Activated naive CD8-positive, alpha-beta T cell treated with anti-CD3 and anti-CD28 coated beads for 36 hours (primary cell): ENCODE data around the gene CPT1A. TPM values are rescaled to one million over a fixed set of nuclear protein-coding genes. Genes with fewer than 3 reads are reported as not detected.

Experiments used
- DNase-seq: peaks from one replicate; pipeline ENCODE4 v3.0.0; 2021
- H3K27ac Mint-ChIP-seq: one replicate; pipeline ENCODE4 v1.8.0; 2022; ENCODE audit warnings: mild to moderate bottlenecking, moderate library complexity, mixed read lengths
- H3K27me3 Mint-ChIP-seq: one replicate; pipeline ENCODE4 v1.8.0; 2022; ENCODE audit warnings: mild to moderate bottlenecking, mixed read lengths
- H3K36me3 Mint-ChIP-seq: one replicate; pipeline ENCODE4 v1.8.0; 2021; ENCODE audit warnings: mild to moderate bottlenecking, mixed read lengths
- H3K4me1 Mint-ChIP-seq: one replicate; pipeline ENCODE4 v1.8.0; 2021; ENCODE audit warnings: mixed read lengths
- H3K4me3 Mint-ChIP-seq: one replicate; pipeline ENCODE4 v1.8.0; 2022; ENCODE audit warnings: mild to moderate bottlenecking, moderate library complexity, mixed read lengths
- H3K9me3 Mint-ChIP-seq: one replicate; pipeline ENCODE4 v1.8.0; 2022; ENCODE audit warnings: mixed read lengths
- total RNA-seq, 2 experiments: library from RNA; stranded (reverse); gene quantifications; one replicate each; pipeline ENCODE4 v1.2.3, GENCODE V29; 2021

The CPT1A gene
- total RNA-seq, 2 experiments from 2014 or later: 12.8 to 15.4 TPM

DNA sequence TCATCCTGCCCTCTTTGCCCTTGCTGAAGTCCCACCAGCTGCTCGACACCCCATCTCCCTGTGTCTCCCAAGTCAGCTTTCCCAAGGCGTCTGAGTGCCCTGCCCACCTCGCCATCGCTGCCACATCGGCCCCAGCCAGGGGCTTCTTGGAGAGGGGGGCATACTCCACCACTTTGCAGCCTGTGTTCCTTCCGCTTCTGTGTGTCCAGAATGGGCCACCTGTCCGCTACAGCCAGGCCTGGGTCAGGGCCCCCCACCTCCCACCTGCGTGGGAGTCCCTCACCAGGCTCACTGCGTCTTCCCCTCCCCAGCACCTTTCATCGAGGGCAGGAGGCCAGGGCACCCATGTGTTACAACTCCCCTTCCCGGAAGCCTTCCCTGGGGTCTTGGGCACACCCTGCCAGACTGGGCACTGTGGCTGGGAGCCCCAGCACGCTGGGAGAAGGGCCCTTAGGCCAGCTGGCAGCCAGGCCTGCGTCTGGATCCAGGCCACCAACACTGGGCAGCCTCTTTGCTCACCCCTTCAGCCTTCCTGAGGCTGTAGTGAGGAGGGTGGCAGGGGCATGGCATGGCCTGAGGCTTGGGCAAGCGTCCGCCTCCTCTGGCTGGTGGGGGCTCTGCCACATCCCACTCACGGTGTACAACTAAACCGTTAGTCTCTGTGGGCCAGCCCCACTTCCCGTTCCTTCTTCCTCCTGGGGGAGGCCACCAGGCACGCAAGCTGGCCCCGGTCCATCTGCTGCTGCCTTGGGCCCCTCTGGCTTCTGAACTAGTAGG lies 13.4 kb downstream of the CPT1A start:
- H3K36me3 Mint-ChIP-seq: peaks cover 1% of the 10 kb centered on the region
- DNase-seq: peak; percentile 10
- H3K4me1 Mint-ChIP-seq: peaks cover 35% of the 10 kb centered on the region
- peak overlapping the region; percentile 54 for H3K27ac Mint-ChIP-seq
- no peaks in the 10 kb centered on the region for H3K9me3 Mint-ChIP-seq
- no peaks in the 10 kb centered on the region for H3K27me3 Mint-ChIP-seq
- peak overlapping the region; percentile 46 for H3K4me3 Mint-ChIP-seq

GRCh38 chr11:68827733-68828132 lies 14.0 kb downstream of the CPT1A start:
- Mint-ChIP-seq H3K27ac (peak overlapping the region; percentile 54), H3K9me3 (no peaks in the 10 kb centered on the region), H3K4me3 (no peak overlapping the region), H3K36me3 (peaks cover 1% of the 10 kb centered on the region), H3K4me1 (peaks cover 35% of the 10 kb centered on the region), H3K27me3 (no peaks in the 10 kb centered on the region)
- DNase-seq: no peak

GRCh38 chr11:68826726-68827125 lies 15.0 kb downstream of the CPT1A start:
- DNase-seq: no peak
- Mint-ChIP-seq H3K4me1 (peaks cover 35% of the 10 kb centered on the region), H3K27ac (peak overlapping the region; percentile 38), H3K4me3 (no peak overlapping the region), H3K27me3 (no peaks in the 10 kb centered on the region), H3K36me3 (peaks cover 1% of the 10 kb centered on the region), H3K9me3 (no peaks in the 10 kb centered on the region)

GRCh38 chr11:68825571-68825970 lies 16.1 kb downstream of the CPT1A start:
- H3K9me3 Mint-ChIP-seq: no peaks in the 10 kb centered on the region
- no peak overlapping the region for H3K4me3 Mint-ChIP-seq
- H3K27me3 Mint-ChIP-seq: no peaks in the 10 kb centered on the region
- DNase-seq: peak; percentile 65
- peaks cover 1% of the 10 kb centered on the region for H3K36me3 Mint-ChIP-seq
- peaks cover 31% of the 10 kb centered on the region for H3K4me1 Mint-ChIP-seq
- peak overlapping the region; percentile 56 for H3K27ac Mint-ChIP-seq

DNA sequence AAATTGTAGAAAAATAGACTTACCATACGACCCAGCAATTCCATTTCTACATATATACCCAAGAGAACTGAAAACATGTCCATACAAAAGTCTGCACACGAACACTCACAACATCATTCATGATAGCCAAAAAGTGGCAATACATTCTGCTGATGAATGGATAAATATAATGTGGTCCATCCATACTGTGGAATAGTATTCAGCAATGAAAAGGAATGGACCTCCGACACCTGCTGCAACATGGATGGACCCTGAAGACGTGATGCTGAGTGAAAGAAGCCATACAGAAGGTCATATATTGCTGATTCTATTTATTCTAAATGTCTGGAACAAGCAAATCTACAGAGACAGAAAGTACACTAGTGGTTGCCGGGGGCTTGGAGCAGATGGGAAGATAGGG lies 19.2 kb downstream of the CPT1A start:
- H3K36me3 Mint-ChIP-seq: no peaks in the 10 kb centered on the region
- DNase-seq: no peak
- H3K4me1 Mint-ChIP-seq: peaks cover 17% of the 10 kb centered on the region
- no peak overlapping the region for H3K4me3 Mint-ChIP-seq
- H3K27me3 Mint-ChIP-seq: no peaks in the 10 kb centered on the region
- no peak overlapping the region for H3K27ac Mint-ChIP-seq
- no peaks in the 10 kb centered on the region for H3K9me3 Mint-ChIP-seq

DNA sequence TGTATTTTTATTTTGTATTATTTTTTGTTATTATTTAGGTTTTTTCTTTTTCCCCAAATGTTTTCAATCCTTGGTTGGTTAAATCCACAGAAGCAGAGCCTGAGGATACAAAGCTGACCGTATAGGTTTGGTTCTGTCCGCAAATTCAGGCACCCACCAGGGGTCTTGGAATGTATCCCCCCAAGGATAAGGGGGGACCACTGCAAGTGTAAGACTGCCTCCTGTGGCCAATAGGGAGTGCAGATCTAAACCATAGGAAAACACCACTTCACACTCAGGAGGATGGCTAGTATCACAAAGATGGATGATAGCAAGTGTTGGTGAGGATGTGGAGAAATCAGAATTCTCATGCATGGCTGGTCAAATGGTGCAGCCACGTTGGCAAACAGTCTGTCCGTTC lies 20.0 kb downstream of the CPT1A start:
- Mint-ChIP-seq H3K4me1 (peaks cover 23% of the 10 kb centered on the region), H3K4me3 (no peak overlapping the region), H3K27ac (no peak overlapping the region), H3K36me3 (peaks cover 4% of the 10 kb centered on the region), H3K9me3 (no peaks in the 10 kb centered on the region), H3K27me3 (no peaks in the 10 kb centered on the region)
- no peak for DNase-seq

GRCh38 chr11:68819362-68819761 lies 22.4 kb downstream of the CPT1A start:
- Mint-ChIP-seq H3K9me3 (no peaks in the 10 kb centered on the region), H3K4me1 (peaks cover 17% of the 10 kb centered on the region), H3K4me3 (no peak overlapping the region), H3K27me3 (no peaks in the 10 kb centered on the region), H3K27ac (no peak overlapping the region), H3K36me3 (peaks cover 5% of the 10 kb centered on the region)
- DNase-seq: no peak

- Mint-ChIP-seq H3K4me3 (no peak overlapping the region), H3K4me1 (peaks cover 17% of the 10 kb centered on the region), H3K27me3 (no peaks in the 10 kb centered on the region), H3K36me3 (peaks cover 5% of the 10 kb centered on the region), H3K9me3 (no peaks in the 10 kb centered on the region), H3K27ac (no peak overlapping the region)
- no peak for DNase-seq
These were observed 23.5 kb downstream of the CPT1A start for GRCh38 chr11:68818181-68818580.

- Mint-ChIP-seq H3K4me3 (no peak overlapping the region), H3K36me3 (peaks cover 5% of the 10 kb centered on the region), H3K27ac (peak overlapping the region; percentile 74), H3K9me3 (no peaks in the 10 kb centered on the region), H3K27me3 (no peaks in the 10 kb centered on the region), H3K4me1 (peaks cover 17% of the 10 kb centered on the region)
- DNase-seq: no peak
These were observed 24.2 kb downstream of the CPT1A start for GRCh38 chr11:68817554-68817953.

- H3K36me3 Mint-ChIP-seq: peaks cover 5% of the 10 kb centered on the region
- H3K27me3 Mint-ChIP-seq: no peaks in the 10 kb centered on the region
- H3K27ac Mint-ChIP-seq: peak overlapping the region; percentile 81
- no peaks in the 10 kb centered on the region for H3K9me3 Mint-ChIP-seq
- no peak overlapping the region for H3K4me3 Mint-ChIP-seq
- no peak for DNase-seq
- peaks cover 17% of the 10 kb centered on the region for H3K4me1 Mint-ChIP-seq
These were observed 24.7 kb downstream of the CPT1A start for GRCh38 chr11:68816917-68817419.

DNA sequence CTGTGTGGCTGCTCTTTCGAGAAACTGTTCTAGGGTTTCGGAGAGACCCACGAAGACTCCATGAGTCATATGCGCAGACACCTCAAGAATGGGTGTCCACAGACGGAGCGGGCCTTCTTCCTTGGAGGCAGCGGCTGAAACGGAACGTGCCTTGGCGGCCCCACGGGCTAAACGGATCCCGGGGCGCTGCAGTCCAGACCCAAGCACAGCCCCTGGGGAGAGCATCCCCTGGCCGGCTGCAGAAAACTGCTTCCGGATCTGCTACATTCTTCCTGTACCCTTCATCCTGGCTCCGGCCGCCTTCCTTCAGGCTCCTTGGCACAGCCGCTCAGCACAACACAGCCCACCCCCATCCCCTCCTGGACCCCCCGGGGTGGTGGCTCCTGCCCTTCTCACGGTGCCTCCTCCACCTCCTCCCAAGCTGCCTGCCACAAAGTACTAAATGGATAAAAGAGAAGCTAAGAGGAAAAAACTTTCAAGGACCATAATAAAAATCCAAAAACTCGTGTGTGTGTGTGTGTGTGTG lies 25.4 kb downstream of the CPT1A start:
- peaks cover 5% of the 10 kb centered on the region for H3K36me3 Mint-ChIP-seq
- H3K4me3 Mint-ChIP-seq: no peak overlapping the region
- no peaks in the 10 kb centered on the region for H3K9me3 Mint-ChIP-seq
- peaks cover 17% of the 10 kb centered on the region for H3K4me1 Mint-ChIP-seq
- no peaks in the 10 kb centered on the region for H3K27me3 Mint-ChIP-seq
- no peak for DNase-seq
- H3K27ac Mint-ChIP-seq: peak overlapping the region; percentile 81

- Mint-ChIP-seq H3K4me1 (peaks cover 17% of the 10 kb centered on the region), H3K9me3 (no peaks in the 10 kb centered on the region), H3K27me3 (no peaks in the 10 kb centered on the region), H3K27ac (no peak overlapping the region), H3K36me3 (peaks cover 5% of the 10 kb centered on the region), H3K4me3 (no peak overlapping the region)
- no peak for DNase-seq
These were observed 27.9 kb downstream of the CPT1A start for GRCh38 chr11:68813773-68814172.

- H3K27ac Mint-ChIP-seq: no peak overlapping the region
- H3K9me3 Mint-ChIP-seq: no peaks in the 10 kb centered on the region
- H3K36me3 Mint-ChIP-seq: peaks cover 5% of the 10 kb centered on the region
- H3K4me3 Mint-ChIP-seq: no peak overlapping the region
- peaks cover 9% of the 10 kb centered on the region for H3K4me1 Mint-ChIP-seq
- no peaks in the 10 kb centered on the region for H3K27me3 Mint-ChIP-seq
- DNase-seq: no peak
These were observed 29.2 kb downstream of the CPT1A start for GRCh38 chr11:68812526-68812925.

DNA sequence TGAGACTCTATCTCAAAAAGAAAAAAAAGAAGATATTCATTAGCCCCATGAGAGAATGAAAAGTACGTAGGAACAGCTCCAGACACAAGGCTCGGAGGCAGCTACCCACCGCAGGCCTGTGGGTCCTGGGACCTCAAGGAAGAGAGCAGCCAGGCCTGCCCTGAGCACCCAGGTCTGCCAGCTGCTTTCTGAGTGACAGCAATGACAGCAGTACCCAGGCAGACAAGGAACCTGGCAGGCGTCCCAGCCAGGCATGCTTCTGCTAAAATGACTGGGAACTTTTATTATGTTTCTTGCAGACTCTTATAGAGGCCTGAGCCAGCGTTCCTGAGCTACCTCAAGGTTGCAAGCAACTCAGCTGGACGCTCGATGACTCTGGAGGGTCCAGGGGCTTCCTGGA lies 31.6 kb downstream of the CPT1A start:
- Mint-ChIP-seq H3K9me3 (no peaks in the 10 kb centered on the region), H3K4me3 (no peak overlapping the region), H3K4me1 (no peaks in the 10 kb centered on the region), H3K27ac (no peak overlapping the region), H3K36me3 (no peaks in the 10 kb centered on the region), H3K27me3 (no peaks in the 10 kb centered on the region)
- DNase-seq: no peak

DNA sequence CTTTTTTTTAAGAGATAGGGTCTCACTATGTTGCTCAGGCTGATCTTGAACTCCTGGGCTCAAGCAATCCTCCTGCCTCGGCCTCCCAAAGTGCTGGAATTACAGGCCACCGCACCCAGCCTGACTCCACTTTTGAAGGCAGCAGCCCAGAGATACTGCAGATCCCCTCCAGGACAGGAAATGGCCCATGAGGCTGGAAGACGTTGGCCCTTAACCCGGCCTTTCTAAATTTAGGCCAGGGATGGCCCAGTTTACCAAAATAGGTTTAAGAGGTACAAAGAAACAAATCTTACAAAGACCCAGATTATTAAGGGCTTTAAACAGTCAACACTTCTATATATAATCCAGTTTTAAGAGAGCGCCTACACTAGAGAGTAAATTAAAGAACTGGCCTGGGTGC lies 32.2 kb downstream of the CPT1A start:
- Mint-ChIP-seq H3K9me3 (no peaks in the 10 kb centered on the region), H3K4me1 (no peaks in the 10 kb centered on the region), H3K36me3 (no peaks in the 10 kb centered on the region), H3K27ac (peak overlapping the region; percentile 21), H3K27me3 (no peaks in the 10 kb centered on the region), H3K4me3 (no peak overlapping the region)
- DNase-seq: no peak

- Mint-ChIP-seq H3K36me3 (no peaks in the 10 kb centered on the region), H3K4me3 (no peak overlapping the region), H3K4me1 (no peaks in the 10 kb centered on the region), H3K9me3 (no peaks in the 10 kb centered on the region), H3K27ac (no peak overlapping the region), H3K27me3 (no peaks in the 10 kb centered on the region)
- no peak for DNase-seq
These were observed 32.9 kb downstream of the CPT1A start for GRCh38 chr11:68808787-68809186.
